Measurements from ENCODE around the gene OR14I1. TPM values are rescaled to one million over a fixed set of nuclear protein-coding genes. Genes with fewer than 3 reads are reported as not detected.
"Not testable (repeated sequence)": the region's sequence is repeated elsewhere in the genome, so short reads cannot be mapped to it uniquely, and the experiment has no call there.

OR14I1 gene
- total RNA-seq, 2 donors from 2014 or later = not detected

DNA sequence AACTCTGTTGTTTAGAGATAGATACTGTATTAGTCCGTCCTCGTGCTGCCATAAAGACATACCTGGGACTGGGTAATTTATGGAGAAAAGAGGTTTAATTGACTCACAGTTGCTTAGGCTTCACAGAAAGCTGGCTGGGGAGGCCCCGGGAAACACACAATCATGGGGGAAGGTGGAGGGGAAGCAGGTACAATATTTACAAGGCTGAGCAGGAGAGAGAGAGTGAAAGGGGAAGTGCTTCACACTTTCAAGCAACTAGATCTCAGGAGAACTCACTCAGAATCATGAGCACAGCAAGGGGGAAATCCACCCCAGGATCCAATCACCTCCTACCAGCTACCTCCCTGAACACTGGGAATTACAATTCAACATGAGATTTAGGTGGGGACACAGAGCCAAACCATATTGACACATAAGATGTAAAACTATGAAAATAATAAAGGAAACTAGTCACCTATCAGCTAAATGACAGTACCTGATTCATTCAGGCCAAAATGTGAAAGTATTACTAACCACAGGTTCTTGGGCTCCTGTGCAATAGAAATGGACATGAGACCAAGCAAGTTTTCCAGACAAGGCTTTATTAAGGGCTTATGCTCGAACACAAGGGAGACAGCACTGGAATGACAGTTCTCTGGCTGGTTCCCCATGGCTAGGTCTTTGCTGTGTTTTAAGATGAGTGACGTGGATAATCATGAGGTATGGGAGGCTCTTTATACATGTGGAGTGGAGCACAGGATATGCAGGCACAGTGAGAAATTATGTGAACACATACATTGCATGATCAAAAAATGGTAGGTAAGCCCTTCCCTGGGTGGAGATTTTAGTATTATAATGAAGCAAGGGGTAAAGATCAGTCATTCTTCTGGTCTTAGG is 38.9 kb downstream of the OR14I1 start:
- ATAC-seq (replicated peaks in 1 of 2); DNase-seq; H3K4me3 Mint-ChIP-seq; H3K27me3 Mint-ChIP-seq (ENCODE audit: low read depth); H3K27ac Mint-ChIP-seq; H3K36me3 Mint-ChIP-seq (ENCODE audit: insufficient read depth in 2 of 2); H3K9me3 Mint-ChIP-seq; H3K4me1 Mint-ChIP-seq (ENCODE audit: low read depth): not testable (repeated sequence)

DNA sequence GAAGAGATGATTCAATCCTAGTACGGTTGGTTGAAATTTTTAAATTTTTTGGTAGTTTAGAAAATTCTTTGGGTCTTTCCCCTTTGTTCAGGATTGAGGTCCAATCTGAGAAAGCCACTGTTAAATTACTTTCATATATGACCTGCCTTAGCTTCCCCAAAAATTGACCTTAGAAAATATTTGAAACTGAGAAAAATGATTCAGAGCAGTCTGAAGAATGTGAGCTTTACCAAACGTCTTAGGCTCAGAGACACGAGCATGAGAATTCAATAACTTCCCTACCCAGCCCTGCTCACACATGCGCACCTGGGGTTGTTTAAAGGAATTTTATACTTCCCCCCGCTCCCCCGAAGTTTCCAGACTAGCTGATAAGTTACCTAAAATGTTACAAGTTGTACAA is 45.8 kb downstream of the OR14I1 start:
- H3K27me3 Mint-ChIP-seq (ENCODE audit: low read depth); DNase-seq; H3K27ac Mint-ChIP-seq; ATAC-seq (replicated peaks in 1 of 2); H3K4me1 Mint-ChIP-seq (ENCODE audit: low read depth); H3K36me3 Mint-ChIP-seq (ENCODE audit: insufficient read depth in 2 of 2); H3K9me3 Mint-ChIP-seq; H3K4me3 Mint-ChIP-seq: not testable (repeated sequence)

DNA sequence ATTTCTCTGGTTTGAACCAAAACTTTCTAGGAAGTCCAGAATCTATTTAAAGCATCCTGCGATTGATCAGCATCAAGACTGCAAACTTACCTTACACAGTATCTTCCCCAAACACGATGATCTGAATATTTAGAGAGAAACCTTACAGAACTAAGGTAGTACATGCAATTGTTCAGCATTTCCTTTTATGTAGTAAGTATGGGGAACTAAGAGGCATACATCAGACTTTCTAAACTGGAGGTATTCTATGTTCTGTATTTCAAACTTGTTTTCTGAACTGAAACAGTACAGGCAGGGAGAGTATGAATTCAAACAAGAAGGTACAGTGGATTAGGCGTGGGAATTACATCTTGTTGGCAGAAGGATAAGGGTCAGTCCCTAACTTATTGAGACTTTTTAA is 47.2 kb downstream of the OR14I1 start, which contains the start of gene OR2T27:
Gene OR2T27 (minus strand): TSS at position 175 of the 400 bp plus-strand sequence. CDS start 4,644 bp downstream, outside the sequence.
- not testable (repeated sequence) for H3K27me3 Mint-ChIP-seq (ENCODE audit: low read depth); H3K4me1 Mint-ChIP-seq (ENCODE audit: low read depth); H3K4me3 Mint-ChIP-seq; H3K36me3 Mint-ChIP-seq (ENCODE audit: insufficient read depth in 2 of 2); H3K27ac Mint-ChIP-seq; DNase-seq; ATAC-seq (replicated peaks in 1 of 2); H3K9me3 Mint-ChIP-seq

Other genes with a start within 250 kb of the OR14I1 start
- not detected for gene OR2T3, start 229.4 kb downstream of the OR14I1 start, total RNA-seq
- not detected for gene OR2T5, start 214.2 kb downstream of the OR14I1 start, total RNA-seq
- not detected for gene OR2G6, start 194.7 kb downstream of the OR14I1 start, total RNA-seq
- not detected for gene OR2T29, start 140.0 kb downstream of the OR14I1 start, total RNA-seq
- not detected for gene OR2T34, start 128.0 kb downstream of the OR14I1 start, total RNA-seq
- not detected for gene OR2T10, start 105.1 kb downstream of the OR14I1 start, total RNA-seq
- not detected for gene OR2T11, start 67.7 kb downstream of the OR14I1 start, total RNA-seq
- gene OR2T35, start 57.5 kb downstream of the OR14I1 start, total RNA-seq = not detected
- gene OR2T27, start 47.2 kb downstream of the OR14I1 start, total RNA-seq = not detected
- not detected for gene LYPD8, start 53.0 kb upstream of the OR14I1 start, total RNA-seq
- gene SH3BP5L, start 123.1 kb upstream of the OR14I1 start, total RNA-seq = 10 to 100 TPM; 23.1 to 25.3 TPM
- 10 to 100 TPM; 42.2 to 47.6 TPM for gene ZNF672, start 135.5 kb upstream of the OR14I1 start, total RNA-seq
- gene ZNF692, start 156.3 kb upstream of the OR14I1 start, total RNA-seq = 10 to 100 TPM; 42.8 to 57.6 TPM
- gene PGBD2, start 203.5 kb upstream of the OR14I1 start, total RNA-seq = 1 to 10 TPM; 4.0 to 6.1 TPM